Measurements from ENCODE around the gene GPR155.

- no peak for TF ChIP-seq CTCF (IDR thresholded peaks at IDR 0.05; ENCODE audit: low read depth, low read length, missing input control)
- TF ChIP-seq MAX (IDR thresholded peaks at IDR 0.05), result no peak
These were observed 74.6 kb downstream of the GPR155 start for GRCh38 chr2:174412256-174412655.
